ENCODE measurements around the gene COLEC11.

DNA sequence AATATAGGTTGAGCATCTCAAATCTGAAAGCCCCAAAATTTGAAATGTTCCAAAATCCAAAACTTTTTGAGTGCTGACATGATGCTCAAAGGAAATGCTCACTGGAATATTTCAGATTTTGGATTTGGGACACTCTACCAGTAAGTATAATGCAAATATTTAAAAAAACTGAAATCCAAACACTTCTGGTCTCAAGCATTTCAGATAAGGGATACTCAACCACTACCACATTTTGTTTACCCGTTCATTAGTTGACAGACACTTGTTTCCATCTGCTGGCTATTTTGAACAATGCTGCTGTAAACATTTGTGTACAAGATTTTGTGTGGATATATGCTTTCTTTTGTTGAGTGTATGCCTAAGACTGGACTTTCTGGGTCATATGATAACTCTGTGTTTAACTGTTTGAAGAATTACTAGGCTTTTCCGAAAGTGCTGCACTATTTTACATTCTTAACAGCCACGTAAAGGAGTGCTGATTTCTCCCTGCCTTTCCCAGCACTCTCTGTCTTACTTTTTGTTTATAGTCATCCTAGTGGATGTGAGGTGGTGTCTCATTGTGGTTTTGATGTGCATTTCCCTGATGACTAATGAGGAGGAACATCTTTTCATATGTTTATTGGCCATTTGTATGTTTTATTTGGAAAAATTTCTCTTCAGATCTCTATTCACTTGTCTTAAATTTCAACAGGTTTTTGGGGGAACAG, 89.0 kb downstream of the COLEC11 start:
- TF ChIP-seq POLR2A (IDR thresholded peaks at IDR 0.05) (no peak), EP300 (IDR thresholded peaks at IDR 0.05) (no peak)
